ENCODE measurements around the gene LMO2.
"Not testable (repeated sequence)": the region's sequence is repeated elsewhere in the genome, so short reads cannot be mapped to it uniquely, and the experiment has no call there.

The LMO2 gene

DNA sequence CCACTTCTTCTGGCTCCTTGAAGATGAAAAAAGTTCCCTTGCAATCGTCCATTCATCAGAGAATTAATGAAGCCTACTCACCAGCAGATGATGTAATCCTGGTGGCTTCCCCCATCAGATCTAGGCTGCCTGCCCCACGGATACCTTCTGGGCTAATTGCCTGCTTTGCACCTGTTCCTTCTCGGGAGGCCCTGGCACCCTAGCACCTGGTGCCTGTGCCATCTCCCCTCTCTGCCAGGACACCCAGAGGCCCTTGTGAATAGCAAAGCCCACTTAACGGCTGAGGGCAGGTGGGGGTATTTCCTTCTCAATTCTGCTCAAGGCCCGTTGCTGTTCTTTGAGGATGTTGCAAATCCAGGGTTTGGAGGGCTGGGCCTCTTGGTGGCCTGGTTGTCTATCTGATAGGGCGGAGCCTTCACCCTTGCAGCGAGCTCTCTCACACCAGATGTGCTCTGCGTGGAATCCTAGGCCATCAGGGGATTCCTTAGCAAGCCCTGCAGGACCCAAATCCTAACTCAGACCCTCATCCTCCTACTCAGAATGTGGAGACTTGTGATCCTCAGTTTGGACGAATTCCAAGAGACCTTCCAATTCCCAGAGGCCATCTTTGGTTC is at the start of gene LMO2:
TSS of gene LMO2 (minus strand) at position 363 of the 614 bp plus-strand sequence. CDS start 22,360 bp downstream, outside the sequence.
- no peak for DNase-seq

DNA sequence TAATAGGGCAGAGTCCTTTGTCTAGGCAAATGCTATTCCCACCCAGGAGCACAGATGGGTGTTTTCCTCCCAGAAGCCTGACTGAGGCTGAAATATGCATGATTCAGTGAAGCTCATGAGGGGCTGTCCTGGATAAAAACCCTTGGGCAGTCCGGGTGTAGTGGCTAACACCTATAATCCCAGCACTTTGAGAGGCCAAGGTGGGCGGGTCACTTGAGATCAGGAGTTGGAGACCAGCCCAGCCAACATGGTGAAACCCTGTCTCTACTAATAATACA is 48.6 kb upstream of the LMO2 start:
- no peak for DNase-seq

DNA sequence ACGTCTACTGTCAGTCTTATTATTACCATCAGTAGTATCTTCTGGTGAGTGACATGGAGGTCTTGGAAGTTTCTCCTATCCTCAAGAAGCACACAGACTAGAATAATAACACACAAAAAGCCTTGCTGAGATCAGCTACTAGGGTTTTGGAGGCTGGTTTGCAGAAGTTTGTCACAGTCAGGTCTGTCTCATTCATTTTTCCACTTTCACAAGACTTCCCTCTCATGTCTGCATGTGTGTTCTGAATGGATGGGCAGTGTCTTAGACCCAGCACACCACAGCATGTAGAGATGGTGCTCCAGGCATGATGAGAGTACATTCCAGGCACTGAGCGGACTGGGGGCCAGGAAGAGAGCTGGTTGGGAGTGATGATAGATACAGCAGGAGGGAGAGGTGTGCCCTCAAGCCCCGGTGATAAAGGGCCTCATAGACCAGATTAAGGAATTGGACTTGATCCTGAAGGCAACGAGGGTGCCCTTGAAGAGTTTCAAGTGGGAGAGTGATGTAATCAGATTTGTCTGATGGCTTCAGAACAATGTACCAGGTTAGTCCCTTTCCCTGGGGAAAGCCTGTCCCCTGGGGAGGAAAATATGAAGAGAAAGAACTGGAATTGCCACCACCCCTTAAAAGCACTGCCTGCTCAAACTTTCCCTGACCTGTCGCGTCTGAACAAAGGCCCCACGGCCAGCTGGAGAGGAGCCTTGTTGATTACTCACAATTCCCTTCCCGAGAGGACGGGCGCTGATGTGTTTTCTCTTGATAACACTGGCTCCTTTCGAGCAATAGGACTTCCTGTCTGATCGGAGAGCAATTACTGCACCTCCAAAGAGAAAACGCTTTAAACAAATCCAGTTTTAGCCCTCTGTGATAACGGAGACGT is 45.1 kb upstream of the LMO2 start:
- DNase-seq, result no peak

DNA sequence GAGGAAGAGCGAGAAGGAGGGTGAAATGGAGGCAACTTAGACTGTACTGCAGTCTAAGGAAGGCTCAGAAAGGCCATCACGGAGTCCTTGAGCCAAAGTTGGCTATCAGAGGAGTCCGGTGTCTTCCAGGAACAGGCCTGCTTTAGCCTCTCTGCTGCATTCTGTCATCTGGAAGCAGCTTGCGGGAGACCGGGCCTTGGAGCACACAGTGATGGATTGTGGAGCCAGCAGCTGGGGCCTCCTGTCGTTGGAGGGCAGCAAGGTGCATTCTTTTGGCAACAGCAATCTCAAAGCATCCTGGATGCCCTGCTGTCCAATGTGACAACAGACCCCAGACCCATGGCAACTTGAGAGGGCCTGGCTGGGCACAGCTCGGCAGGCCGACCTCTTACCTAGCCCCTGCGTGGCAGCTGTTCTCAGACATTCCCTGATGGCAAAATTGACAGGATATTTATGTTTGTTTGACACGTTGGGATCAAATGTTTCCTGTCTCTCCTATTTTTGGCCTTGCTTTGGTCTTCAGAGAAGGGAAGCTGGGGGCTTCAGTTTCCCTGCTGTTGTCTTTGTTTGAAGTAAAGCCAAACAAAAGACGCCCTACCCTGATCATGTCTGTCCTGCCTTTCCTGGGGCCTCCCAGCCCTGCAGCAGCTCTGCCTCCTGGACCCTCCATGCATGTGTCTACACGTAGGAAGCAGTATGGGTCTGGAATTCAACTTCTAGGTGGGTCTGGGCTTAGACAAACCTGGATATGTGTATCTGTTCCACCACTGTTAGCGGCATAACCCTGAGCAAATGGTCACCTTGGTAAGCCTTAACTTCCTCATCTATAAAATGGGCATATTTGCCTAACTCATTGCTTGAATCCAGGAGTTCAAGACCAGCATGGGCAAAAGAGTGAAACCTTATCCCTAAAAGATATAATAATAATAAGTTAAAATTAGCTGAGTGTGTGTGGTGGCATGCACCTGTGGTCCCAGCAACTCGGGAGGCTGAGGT is 43.9 kb upstream of the LMO2 start:
- DNase-seq, result no peak

DNA sequence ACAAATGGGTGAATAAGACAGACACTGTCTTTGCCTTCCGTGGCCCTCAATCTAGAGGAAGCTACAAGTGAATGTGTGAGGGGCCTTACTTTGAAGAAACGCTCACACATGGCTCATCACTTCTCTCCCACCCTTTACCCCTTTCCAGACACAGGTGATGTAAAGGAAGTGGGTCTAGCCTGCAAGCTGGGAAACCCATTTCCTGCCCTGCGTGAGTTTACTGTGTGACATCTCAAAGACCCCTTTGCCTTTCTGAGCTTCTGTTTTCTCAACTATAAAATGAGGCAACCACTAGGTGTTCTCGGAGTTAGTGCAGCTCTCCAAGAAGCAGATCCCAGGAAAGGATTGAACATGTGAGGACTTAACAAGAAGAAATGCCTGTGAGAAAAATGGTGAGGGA is 43.1 kb upstream of the LMO2 start:
- no peak for DNase-seq

DNA sequence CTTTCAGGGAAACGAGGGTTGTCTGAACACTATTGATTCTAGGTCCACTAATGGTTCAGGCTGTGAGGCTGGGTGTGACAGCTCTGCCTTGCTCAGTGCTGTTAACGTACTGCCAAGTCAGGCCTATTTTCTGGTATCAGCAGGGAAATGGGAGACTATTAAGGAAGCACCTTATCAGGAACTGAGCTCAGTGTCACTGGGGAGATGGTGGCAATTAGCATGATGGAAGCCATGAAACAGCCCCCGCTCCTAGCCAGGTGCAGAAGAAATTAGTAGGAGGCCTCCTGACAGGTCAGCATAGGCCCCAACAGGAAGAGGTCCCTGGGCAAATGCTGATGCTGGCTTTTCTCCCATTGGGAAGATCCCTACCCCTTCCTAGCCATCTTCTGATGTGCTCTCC is 42.6 kb upstream of the LMO2 start:
- no peak for DNase-seq

DNA sequence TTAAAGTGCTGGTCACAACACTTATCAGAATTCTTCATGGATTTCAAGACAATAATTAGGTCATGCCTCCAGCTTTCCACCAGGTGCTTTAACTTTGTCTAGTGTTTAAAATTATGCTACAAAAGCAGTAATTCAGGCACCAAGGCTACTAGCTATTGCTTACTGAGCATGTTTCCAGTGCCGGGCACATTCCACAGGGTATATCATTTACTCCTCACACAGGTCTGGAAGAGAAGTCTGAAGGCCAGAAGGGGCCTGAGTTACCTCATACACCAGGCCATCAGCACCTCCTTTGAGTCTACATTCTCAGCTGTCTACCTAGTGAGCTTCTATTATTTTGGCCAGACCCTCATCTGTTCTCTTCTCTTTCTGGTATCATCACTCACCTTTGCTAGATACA is 41.7 kb upstream of the LMO2 start:
- DNase-seq, result no peak

DNA sequence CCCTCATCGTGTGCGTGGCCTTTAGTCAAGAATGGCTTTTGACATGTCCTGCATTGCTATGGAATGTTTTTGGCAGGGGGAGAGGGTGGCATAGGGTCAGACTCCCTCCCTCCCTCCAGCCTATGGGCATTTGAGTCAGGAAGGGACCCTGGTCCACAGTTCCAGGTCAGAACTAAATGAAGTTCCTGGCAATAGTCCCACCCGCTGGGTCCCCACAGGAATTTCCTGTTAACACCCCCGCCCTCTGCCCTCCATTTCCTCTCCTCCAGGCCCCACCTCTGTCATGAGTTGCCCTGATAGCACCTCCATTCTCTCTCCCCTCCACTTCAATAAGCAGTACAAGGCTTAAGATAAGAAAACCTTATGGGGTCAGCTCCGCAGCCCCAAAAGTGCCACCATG is 40.8 kb upstream of the LMO2 start:
- DNase-seq, result no peak

DNA sequence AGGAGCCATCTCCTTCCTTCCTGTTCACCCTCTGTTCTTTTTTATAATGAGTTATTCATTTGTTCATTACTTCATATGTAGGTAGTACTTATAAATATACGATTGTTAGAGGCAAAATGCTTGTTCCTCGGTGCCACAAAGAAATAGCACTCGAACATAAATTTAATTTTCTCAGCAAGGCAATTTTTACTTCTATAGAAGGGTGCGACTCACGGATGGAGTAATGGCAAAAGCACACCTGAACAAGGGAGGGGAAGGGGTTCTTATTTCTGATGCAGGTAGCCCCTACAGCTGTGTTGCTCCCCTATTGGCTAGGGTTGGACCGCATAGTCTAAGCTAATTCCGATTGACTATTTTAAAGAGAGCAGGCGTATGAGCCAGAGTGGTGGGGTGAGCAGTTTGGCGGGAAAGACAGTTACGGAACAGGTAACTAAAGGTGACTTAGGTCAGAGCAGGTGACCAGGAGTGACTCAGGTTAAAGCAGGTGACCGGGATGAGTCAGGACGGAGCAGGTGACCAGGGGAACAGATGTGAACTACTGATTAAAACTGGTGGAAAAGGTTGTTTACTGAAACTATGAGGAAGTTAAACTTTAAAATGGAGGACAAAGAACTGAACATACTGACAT is 40.0 kb upstream of the LMO2 start:
- not testable (repeated sequence) for DNase-seq

DNA sequence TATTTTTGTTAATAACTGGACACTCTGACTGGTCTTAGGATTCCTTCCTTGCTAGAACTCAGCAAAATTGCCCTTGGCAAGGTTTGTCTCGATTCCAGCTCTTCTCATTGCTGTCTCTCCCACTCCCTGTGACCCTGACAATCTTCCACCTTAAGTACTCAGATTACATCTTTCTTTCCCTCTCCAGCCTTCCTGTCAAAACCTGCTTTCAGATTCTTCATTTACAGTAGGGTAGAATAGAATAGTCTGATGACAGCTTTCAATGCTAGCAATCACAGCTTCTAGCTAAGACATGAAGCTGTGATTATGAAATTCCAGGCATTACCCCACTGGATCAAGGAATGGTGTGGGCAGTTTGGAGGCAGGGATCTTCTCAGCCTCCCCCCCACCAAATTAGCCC is 39.2 kb upstream of the LMO2 start:
- DNase-seq, result no peak

DNA sequence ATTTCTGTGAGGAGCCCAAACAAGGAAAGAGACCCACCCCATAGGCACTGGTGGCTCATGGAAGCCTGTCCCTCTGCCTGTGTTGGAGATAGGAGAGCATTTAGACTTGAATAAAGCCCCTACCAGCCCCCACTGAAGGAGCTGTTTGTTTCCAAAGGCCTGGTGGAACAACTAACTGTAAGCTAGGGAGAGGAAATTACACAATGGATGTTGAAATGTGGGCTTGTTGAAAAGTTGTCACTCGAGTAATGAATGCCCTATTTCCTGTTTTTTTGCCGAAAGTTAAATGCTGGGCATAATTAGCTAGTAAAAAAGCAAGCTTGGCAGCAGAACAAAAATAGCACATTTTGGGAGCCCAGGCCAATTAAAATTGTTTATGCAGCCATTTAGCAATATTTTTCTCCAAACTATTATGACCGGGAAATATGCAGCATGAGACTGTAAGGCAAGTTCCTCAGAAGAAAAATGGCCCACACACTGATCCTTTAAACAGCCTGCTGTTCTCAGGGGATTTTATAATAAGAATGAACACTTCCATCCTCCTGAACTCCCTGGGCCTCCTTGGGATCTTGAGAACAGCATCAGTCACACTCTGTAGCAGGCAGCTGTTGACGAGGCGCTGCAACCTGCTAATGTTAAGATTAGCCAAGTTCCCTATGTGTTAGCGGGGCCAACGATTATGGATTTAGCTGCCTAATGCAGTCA is 38.6 kb upstream of the LMO2 start:
- no peak for DNase-seq

DNA sequence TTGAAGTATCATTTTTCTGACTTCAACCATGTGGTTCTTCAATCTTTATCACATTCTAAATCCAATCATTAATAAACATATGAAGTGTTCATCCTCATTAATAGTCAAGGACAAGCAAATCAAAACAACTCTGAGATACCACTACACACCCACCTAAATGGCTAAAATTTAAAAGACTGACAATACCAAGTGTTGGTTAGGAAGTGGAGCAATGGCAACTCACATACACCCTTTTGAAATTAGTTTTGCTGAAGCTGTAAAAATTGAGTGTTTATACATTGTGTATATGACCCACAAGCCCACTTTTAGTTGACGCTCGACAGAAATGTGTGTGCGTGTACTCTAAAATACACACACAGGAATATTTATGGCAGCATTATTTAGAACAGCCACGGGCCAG is 36.7 kb upstream of the LMO2 start:
- no peak for DNase-seq

DNA sequence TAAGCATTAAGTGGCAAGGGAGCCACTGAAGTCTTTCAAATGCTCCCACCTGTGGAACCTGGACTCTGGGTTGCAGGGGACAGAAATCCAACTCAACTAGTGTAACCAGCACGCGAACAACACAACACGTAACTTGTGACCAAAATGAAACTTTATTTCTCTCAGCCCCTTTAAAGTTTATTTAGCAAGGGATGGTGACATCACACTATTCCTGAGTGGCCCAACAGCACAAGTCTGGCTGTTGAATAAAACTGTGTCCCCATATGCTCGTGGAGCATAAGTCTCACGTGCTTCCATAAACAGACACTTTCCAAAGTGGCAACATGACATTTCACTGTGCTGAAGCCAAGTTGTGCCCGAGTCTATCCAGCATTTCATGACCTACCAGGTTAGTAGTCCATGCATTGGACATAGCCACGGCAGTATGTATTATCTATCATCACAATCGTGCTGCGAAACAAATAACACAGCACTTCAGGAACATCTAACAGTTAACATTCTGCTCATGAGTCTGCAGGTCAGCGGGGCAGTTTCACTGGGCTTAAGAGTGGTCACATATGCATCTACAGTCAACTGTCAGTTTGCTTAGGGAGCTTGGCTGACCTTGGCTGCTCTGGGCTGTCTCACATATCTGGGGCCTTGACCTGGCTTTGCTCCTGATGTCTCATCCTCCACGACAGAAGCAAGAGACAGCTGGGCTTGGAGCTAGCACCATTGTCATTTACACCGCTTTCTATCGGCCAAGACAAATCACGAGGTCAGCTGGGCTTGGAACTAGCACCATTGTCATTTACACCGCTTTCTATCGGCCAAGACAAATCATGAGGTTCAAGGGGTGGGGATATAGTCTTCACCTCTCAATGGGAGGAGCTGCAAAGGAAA is 35.0 kb upstream of the LMO2 start:
- DNase-seq, result no peak

DNA sequence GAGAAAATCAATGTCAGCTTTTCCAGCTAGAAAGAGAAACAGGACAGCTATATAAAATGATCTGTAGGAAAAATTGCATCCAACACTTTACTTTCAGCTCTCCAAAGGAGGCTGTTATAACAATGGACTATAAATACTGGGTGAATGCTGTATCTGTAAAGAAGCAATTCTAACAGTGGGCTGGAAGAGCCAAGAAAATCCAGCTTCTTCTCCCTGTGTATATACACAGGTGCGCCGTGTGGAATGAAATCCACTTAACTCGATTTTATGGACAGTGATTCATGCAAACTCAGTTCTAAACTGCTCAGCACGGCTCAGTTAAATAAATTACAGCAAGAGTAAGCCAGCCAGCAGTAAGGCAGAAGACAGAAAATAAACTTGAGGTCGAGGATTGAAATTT is 32.5 kb upstream of the LMO2 start:
- no peak for DNase-seq

DNA sequence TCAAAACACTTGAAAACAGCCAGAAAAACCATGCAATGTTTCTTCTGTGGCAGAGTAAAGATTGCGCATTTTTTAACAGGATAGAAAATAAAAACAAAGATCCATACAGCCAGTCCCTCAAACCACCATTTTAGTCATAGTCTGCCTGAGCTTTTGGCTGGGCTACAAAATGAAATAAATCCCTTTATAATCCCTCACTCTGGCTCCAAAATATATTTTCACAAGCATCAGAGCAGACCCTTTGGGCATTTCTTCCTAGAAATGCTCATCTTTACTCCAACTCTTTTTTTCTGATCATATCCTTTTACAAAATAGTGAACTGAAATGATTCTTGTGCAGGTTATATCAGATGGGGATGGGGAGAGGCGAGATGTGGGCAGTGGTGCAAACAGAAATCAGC is 31.8 kb upstream of the LMO2 start:
- no peak for DNase-seq

DNA sequence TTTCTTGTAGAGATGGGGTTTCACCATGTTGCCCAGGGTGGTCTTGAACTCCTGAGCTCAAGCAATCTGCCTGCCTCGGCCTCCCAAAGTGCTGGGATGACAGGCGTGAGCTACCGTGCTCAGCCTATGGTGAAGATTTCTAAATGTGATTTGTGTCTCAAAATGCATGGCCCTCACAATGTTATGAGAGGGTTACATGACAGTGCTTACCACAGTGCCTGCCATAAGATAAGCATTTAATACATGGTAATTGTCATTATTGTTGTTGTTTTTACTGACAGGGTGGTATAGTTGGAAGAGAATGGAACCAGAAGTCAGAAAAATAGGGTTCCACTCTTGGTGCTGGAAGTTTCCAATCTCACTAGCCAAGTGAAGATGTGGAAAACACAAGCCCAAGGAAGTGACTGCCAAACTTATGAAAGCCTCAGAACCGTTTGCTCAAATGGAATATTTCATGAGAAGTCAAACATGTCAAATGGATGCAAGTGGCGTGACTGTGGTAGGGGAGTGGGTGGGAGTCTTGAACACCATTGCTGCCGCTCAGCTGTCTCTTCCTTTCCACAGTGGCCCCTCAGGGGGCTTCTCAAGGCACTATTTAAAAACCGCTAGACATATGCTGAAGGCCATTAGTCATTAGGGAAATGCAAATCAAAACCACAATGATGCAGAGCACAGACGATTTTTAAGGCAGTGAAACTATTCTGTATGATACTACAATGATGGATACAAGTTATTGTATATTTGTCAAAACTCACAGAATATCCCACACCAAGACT is 29.1 kb upstream of the LMO2 start:
- DNase-seq, result no peak

DNA sequence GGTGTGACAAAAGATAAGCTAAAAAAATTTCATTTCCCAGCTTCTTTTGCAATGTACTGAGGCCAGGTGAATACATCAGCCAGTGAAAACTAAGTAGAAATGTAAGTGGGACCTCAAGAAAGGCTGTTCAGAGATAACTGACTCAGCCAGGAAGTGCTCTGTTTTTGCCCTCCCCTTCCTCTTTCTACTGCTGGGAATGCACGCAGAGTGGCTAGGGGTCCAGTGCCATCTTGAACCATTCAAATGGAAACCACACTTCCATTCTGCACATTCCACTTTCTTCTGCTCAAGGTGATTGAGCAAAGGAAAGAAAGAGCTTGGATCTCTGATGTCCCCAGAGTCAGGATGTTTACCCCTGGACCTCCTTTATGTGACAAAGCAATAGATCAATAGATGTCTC is 27.8 kb upstream of the LMO2 start:
- peak; percentile 27 for DNase-seq

DNA sequence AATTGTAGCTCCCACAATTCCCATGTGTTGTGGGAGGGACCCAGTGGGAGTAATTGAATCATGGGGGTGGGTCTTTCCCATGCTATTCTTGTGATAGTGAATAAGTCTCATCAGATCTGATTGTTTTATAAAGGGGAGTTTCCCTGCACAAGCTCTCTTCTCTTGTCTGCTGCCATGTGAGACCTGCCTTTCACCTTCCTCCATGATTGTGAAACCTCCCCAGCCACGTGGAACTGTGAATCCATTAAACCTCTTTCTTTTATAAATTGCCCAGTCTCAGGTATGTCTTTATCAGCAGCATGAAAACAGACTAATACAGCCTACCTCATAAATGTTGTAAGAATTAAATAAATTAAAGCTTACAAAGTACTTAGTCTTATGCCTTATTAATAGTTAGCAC is 25.5 kb upstream of the LMO2 start:
- not testable (repeated sequence) for DNase-seq

DNA sequence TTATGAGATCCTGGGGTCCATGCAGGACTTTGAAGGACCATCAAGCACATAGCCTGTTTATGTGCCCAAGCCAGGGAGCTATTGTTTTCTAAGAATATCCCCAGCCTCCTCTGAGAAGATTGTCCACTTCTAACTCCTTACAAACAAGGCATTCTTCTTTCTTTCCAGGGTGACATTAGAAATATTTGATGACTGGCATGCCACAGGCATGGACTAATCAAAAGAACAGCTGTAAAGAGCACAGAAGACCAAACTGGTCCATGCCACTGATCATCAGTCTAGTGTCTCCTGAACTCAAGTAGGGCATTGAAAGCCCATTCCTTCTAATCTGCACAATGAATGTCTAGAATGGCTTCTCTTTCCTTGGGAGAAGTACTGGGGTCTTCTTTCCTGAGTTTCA is 24.9 kb upstream of the LMO2 start:
- no peak for DNase-seq

DNA sequence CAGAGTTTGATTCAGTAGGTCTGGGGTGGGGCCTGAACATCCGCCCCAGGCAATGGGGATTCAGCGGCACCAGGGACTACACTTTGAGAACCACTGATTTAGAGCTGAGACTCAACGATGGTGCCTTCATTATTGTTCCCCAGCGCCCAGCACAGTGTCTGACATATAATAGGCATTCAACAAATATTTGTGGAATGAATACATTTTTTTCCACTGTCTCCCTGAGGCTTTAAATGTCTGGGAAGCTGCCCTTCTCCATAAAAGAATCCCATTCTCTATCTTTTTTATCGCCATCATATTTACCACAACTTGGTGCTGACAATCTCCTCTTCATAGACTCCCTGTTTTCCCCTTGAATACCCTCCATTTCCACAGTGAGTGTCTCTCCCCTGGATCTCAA is 23.6 kb upstream of the LMO2 start:
- DNase-seq, result no peak

DNA sequence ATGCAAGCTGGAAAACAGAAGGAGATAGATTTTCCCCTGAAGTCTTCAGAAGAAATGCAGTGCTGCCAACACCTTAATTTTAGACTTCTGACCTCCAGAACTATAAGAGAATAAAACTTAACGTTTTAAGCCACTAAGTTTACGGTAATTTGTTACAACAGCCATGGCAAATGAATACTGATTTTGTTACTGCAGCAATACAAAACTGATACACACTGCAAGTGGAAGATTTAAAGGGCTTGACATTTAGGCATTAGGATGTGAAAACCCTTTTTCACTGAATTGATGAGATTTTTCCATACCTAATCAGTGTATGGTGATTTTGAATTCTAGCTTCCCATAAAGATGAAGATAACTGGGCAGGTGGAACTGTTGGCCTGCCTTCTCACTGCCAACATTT is 22.1 kb upstream of the LMO2 start:
- DNase-seq, result no peak

Measured in CD4-positive, alpha-beta T cell treated with Interleukin-15 for 1 hour (primary cell).